Measurements from ENCODE around the gene MAP2K5. TPM values are rescaled to one million over a fixed set of nuclear protein-coding genes. Genes with fewer than 3 reads are reported as not detected.

MAP2K5 gene
- total RNA-seq, 2 experiments from 2014 or later: 22.2 to 27.9 TPM

GRCh38 chr15:67691450-67691849 is 148.9 kb downstream of the MAP2K5 start:
- ATAC-seq (ENCODE audit: poor library complexity): no peak
- POLR2A ChIA-PET: interaction anchor here (1.0 kb wide), 1 partner anchor 92 kb away, joined by 3 read pairs; no protein-coding TSS in a partner anchor
- Mint-ChIP-seq H3K9me3 (no peaks in the 10 kb centered on the region), H3K4me3 (no peak overlapping the region), H3K4me1 (ENCODE audit: low read depth) (no peaks in the 10 kb centered on the region), H3K36me3 (ENCODE audit: low read depth) (peaks cover 50% of the 10 kb centered on the region), H3K27me3 (no peaks in the 10 kb centered on the region), H3K27ac (no peak overlapping the region)
- Histone ChIP-seq H3K9me3 (ENCODE audit: control insufficient read depth in 1 of 2, insufficient read depth in 1 of 2, low read length in 2 of 2) (no peaks in the 10 kb centered on the region), H3K4me3 (ENCODE audit: low read length) (no peak overlapping the region), H3K27ac (ENCODE audit: low read depth in 1 of 2, low read length in 2 of 2) (no peak overlapping the region), H3K36me3 (ENCODE audit: insufficient read depth, low read length) (no peaks in the 10 kb centered on the region), H3K27me3 (ENCODE audit: control insufficient read depth in 1 of 2, insufficient read depth in 2 of 2, low read length in 2 of 2) (no peaks in the 10 kb centered on the region), H3K4me1 (ENCODE audit: insufficient read depth, low read length) (no peaks in the 10 kb centered on the region)
- DNase-seq: no peak
- CTCF ChIA-PET: no interaction called here
- TF ChIP-seq CTCF (IDR thresholded peaks at IDR 0.05): no peak
- intact Hi-C loops (cut with DNase I, micrococcal nuclease): no loop called here

GRCh38 chr15:67692573-67692972 is 150.1 kb downstream of the MAP2K5 start:
- H3K27ac Mint-ChIP-seq: no peak overlapping the region
- DNase-seq (no peak), ATAC-seq (ENCODE audit: poor library complexity) (no peak)
- intact Hi-C loops (cut with DNase I, micrococcal nuclease): no loop called here
- no peaks in the 10 kb centered on the region for H3K4me1 ChIP-seq (ENCODE audit: insufficient read depth, low read length)
- H3K36me3 Mint-ChIP-seq (ENCODE audit: low read depth): peaks cover 60% of the 10 kb centered on the region
- H3K27ac ChIP-seq (ENCODE audit: low read depth in 1 of 2, low read length in 2 of 2): no peak overlapping the region
- no peaks in the 10 kb centered on the region for H3K27me3 ChIP-seq (ENCODE audit: control insufficient read depth in 1 of 2, insufficient read depth in 2 of 2, low read length in 2 of 2)
- no peak overlapping the region for H3K4me3 ChIP-seq (ENCODE audit: low read length)
- H3K9me3 Mint-ChIP-seq: no peaks in the 10 kb centered on the region
- H3K36me3 ChIP-seq (ENCODE audit: insufficient read depth, low read length): no peaks in the 10 kb centered on the region
- ChIA-PET CTCF (no interaction called here), POLR2A (no interaction called here)
- H3K27me3 Mint-ChIP-seq: no peaks in the 10 kb centered on the region
- TF ChIP-seq CTCF (IDR thresholded peaks at IDR 0.05): no peak
- no peaks in the 10 kb centered on the region for H3K9me3 ChIP-seq (ENCODE audit: control insufficient read depth in 1 of 2, insufficient read depth in 1 of 2, low read length in 2 of 2)
- H3K4me3 Mint-ChIP-seq: no peak overlapping the region
- H3K4me1 Mint-ChIP-seq (ENCODE audit: low read depth): no peaks in the 10 kb centered on the region

GRCh38 chr15:67696087-67696486 is 153.6 kb downstream of the MAP2K5 start:
- Histone ChIP-seq H3K27me3 (ENCODE audit: control insufficient read depth in 1 of 2, insufficient read depth in 2 of 2, low read length in 2 of 2) (no peaks in the 10 kb centered on the region), H3K4me1 (ENCODE audit: insufficient read depth, low read length) (no peaks in the 10 kb centered on the region), H3K36me3 (ENCODE audit: insufficient read depth, low read length) (peaks cover 9% of the 10 kb centered on the region), H3K4me3 (ENCODE audit: low read length) (no peak overlapping the region), H3K27ac (ENCODE audit: low read depth in 1 of 2, low read length in 2 of 2) (no peak overlapping the region), H3K9me3 (ENCODE audit: control insufficient read depth in 1 of 2, insufficient read depth in 1 of 2, low read length in 2 of 2) (no peaks in the 10 kb centered on the region)
- no peak for ATAC-seq (ENCODE audit: poor library complexity)
- Mint-ChIP-seq H3K4me1 (ENCODE audit: low read depth) (no peaks in the 10 kb centered on the region), H3K27me3 (no peaks in the 10 kb centered on the region), H3K4me3 (no peak overlapping the region), H3K27ac (no peak overlapping the region), H3K9me3 (no peaks in the 10 kb centered on the region), H3K36me3 (ENCODE audit: low read depth) (peaks cover 76% of the 10 kb centered on the region)
- intact Hi-C loops (cut with DNase I, micrococcal nuclease): no loop called here
- CTCF ChIA-PET: no interaction called here
- POLR2A ChIA-PET: no interaction called here
- TF ChIP-seq CTCF (IDR thresholded peaks at IDR 0.05): no peak
- DNase-seq: no peak

All from CD4-positive, alpha-beta T cell (primary cell).